ENCODE measurements around the gene ETNK2. TPM values are rescaled to one million over a fixed set of nuclear protein-coding genes. Genes with fewer than 3 reads are reported as not detected.

ETNK2 gene
- total RNA-seq, 1 donor from 2014 or later: 8.2 TPM

- Histone ChIP-seq H3K9ac (ENCODE audit: low read length) (no peak overlapping the region), H3K4me2 (ENCODE audit: low read length) (no peak overlapping the region), H3K9me3 (ENCODE audit: insufficient read depth, low read depth, low read length) (no peaks in the 10 kb centered on the region), H3K36me3 (ENCODE audit: insufficient read depth, low read length) (no peaks in the 10 kb centered on the region), H2AFZ (ENCODE audit: low read depth, low read length) (no peak overlapping the region), H3K79me2 (ENCODE audit: insufficient read depth, low read length) (no peaks in the 10 kb centered on the region), H3K4me1 (ENCODE audit: insufficient read depth, low read length) (no peaks in the 10 kb centered on the region), H3K4me3 (ENCODE audit: insufficient read depth, low read depth, low read length) (no peak overlapping the region), H4K20me1 (ENCODE audit: insufficient read depth, low read length) (no peaks in the 10 kb centered on the region), H3K27me3 (ENCODE audit: insufficient read depth, low read length) (no peaks in the 10 kb centered on the region), H3K27ac (ENCODE audit: low read depth, low read length) (no peak overlapping the region)
- no peak for TF ChIP-seq CTCF (IDR thresholded peaks at IDR 0.05; ENCODE audit: insufficient read depth, low read depth, low read length)
- TF ChIP-seq EZH2 (IDR thresholded peaks at IDR 0.05; ENCODE audit: insufficient read depth, low read length): no peak
- H3K9me3 Mint-ChIP-seq (ENCODE audit: unreplicated experiment): peaks cover 8% of the 10 kb centered on the region
- FAIRE-seq: no peak
- H3K4me1 Mint-ChIP-seq (ENCODE audit: low read depth, unreplicated experiment): no peaks in the 10 kb centered on the region
- peaks cover 21% of the 10 kb centered on the region for H3K27me3 Mint-ChIP-seq (ENCODE audit: low read depth, unreplicated experiment)
- H3K27ac Mint-ChIP-seq (ENCODE audit: unreplicated experiment): no peak overlapping the region
- H3K36me3 Mint-ChIP-seq (ENCODE audit: low read depth, unreplicated experiment): peaks cover 12% of the 10 kb centered on the region
- H3K4me3 Mint-ChIP-seq (ENCODE audit: unreplicated experiment): no peak overlapping the region
- DNase-seq (ENCODE audit: low read depth): no peak
These were observed 6.8 kb downstream of the ETNK2 start for GRCh38 chr1:204145033-204145504.

GRCh38 chr1:204143276-204144041 is 8.4 kb downstream of the ETNK2 start:
- H3K27ac Mint-ChIP-seq (ENCODE audit: unreplicated experiment): no peak overlapping the region
- H3K27me3 ChIP-seq (ENCODE audit: insufficient read depth, low read length): no peaks in the 10 kb centered on the region
- no peak for FAIRE-seq
- H3K36me3 Mint-ChIP-seq (ENCODE audit: low read depth, unreplicated experiment): peaks cover 18% of the 10 kb centered on the region
- no peak overlapping the region for H3K27ac ChIP-seq (ENCODE audit: low read depth, low read length)
- DNase-seq (ENCODE audit: low read depth): no peak
- no peaks in the 10 kb centered on the region for H3K4me1 Mint-ChIP-seq (ENCODE audit: low read depth, unreplicated experiment)
- peaks cover 23% of the 10 kb centered on the region for H3K27me3 Mint-ChIP-seq (ENCODE audit: low read depth, unreplicated experiment)
- no peaks in the 10 kb centered on the region for H4K20me1 ChIP-seq (ENCODE audit: insufficient read depth, low read length)
- H3K4me3 ChIP-seq (ENCODE audit: insufficient read depth, low read depth, low read length): no peak overlapping the region
- no peaks in the 10 kb centered on the region for H3K79me2 ChIP-seq (ENCODE audit: insufficient read depth, low read length)
- H3K9me3 ChIP-seq (ENCODE audit: insufficient read depth, low read depth, low read length): no peaks in the 10 kb centered on the region
- H3K4me3 Mint-ChIP-seq (ENCODE audit: unreplicated experiment): no peak overlapping the region
- peaks cover 10% of the 10 kb centered on the region for H3K9me3 Mint-ChIP-seq (ENCODE audit: unreplicated experiment)
- no peak overlapping the region for H3K4me2 ChIP-seq (ENCODE audit: low read length)
- no peaks in the 10 kb centered on the region for H3K36me3 ChIP-seq (ENCODE audit: insufficient read depth, low read length)
- no peak overlapping the region for H2AFZ ChIP-seq (ENCODE audit: low read depth, low read length)
- H3K4me1 ChIP-seq (ENCODE audit: insufficient read depth, low read length): no peaks in the 10 kb centered on the region
- TF ChIP-seq CTCF (IDR thresholded peaks at IDR 0.05; ENCODE audit: insufficient read depth, low read depth, low read length): no peak
- TF ChIP-seq EZH2 (IDR thresholded peaks at IDR 0.05; ENCODE audit: insufficient read depth, low read length): no peak
- H3K9ac ChIP-seq (ENCODE audit: low read length): no peak overlapping the region
